Left ventricle myocardium inferior (tissue), 1 donor: Measurements from ENCODE around the gene MMADHC. TPM values are rescaled to one million over a fixed set of nuclear protein-coding genes. Genes with fewer than 3 reads are reported as not detected.

Source experiments
- DNase-seq: peaks from one replicate; pipeline ENCODE4 v3.0.0-alpha.2; 2020
- H3K27ac ChIP-seq: fragments of 200-600 bp; replicated peaks from 2 replicates; pipeline ENCODE4 v1.8.0; 2021
- H3K27me3 ChIP-seq: fragments of 200-600 bp; 2 replicates; pipeline ENCODE4 v1.8.0; 2021; ENCODE audit warnings: low read depth
- H3K36me3 ChIP-seq: fragments of 200-600 bp; 2 replicates; pipeline ENCODE4 v1.8.0; 2021
- H3K4me1 ChIP-seq: fragments of 200-600 bp; 2 replicates; pipeline ENCODE4 v1.8.0; 2021
- H3K4me3 ChIP-seq: fragments of 200-600 bp; 2 replicates; pipeline ENCODE4 v1.8.0; 2021; ENCODE audit warnings: mild to moderate bottlenecking, moderate library complexity
- H3K9me3 ChIP-seq: fragments of 200-600 bp; replicated peaks from 2 replicates; pipeline ENCODE4 v1.8.0; 2021
- CTCF ChIP-seq: fragments of 200-600 bp; IDR thresholded peaks from 2 replicates; pipeline ENCODE4 v1.8.0; 2021; ENCODE audit warnings: antibody characterized with exemption, mild to moderate bottlenecking, borderline replicate concordance
- intact Hi-C: fragments of 100-400 bp; cut with micrococcal nuclease; formaldehyde crosslinking; loops from one replicate; pipeline ENCODE4 v1.11.0; 2022
- total RNA-seq: library from RNA; stranded (reverse); fragmentation: NEBNext Ultra II Directional; extraction: Animal tissue kit (Norgen Biotek cat#: 25700); gene quantifications from one replicate; pipeline ENCODE4 v1.2.1, GENCODE V29; 2021
- donor health status: DM: no; HTN: yes; CAD: no; lungs with severe emphysema.

MMADHC gene
- total RNA-seq, 1 donor from 2014 or later = 109 TPM

GRCh38 chr2:149625671-149626070, 38.1 kb upstream of the MMADHC start:
- Histone ChIP-seq H3K4me1 (no peaks in the 10 kb centered on the region), H3K27me3 (no peaks in the 10 kb centered on the region), H3K9me3 (no peaks in the 10 kb centered on the region), H3K27ac (no peak overlapping the region), H3K36me3 (no peaks in the 10 kb centered on the region), H3K4me3 (no peak overlapping the region)
- intact Hi-C loops = no loop called here
- DNase-seq = no peak
- TF ChIP-seq CTCF = no peak

- intact Hi-C loops = no loop called here
- no peaks in the 10 kb centered on the region for H3K4me1 ChIP-seq
- no peak for DNase-seq
- no peak overlapping the region for H3K4me3 ChIP-seq
- no peaks in the 10 kb centered on the region for H3K27me3 ChIP-seq
- no peaks in the 10 kb centered on the region for H3K36me3 ChIP-seq
- no peaks in the 10 kb centered on the region for H3K9me3 ChIP-seq
- no peak overlapping the region for H3K27ac ChIP-seq
- no peak for TF ChIP-seq CTCF
These were observed 37.7 kb upstream of the MMADHC start for GRCh38 chr2:149625271-149625670.

GRCh38 chr2:149622343-149622742, 34.8 kb upstream of the MMADHC start:
- intact Hi-C loops = no loop called here
- TF ChIP-seq CTCF = no peak
- Histone ChIP-seq H3K27ac (no peak overlapping the region), H3K4me1 (no peaks in the 10 kb centered on the region), H3K27me3 (no peaks in the 10 kb centered on the region), H3K4me3 (no peak overlapping the region), H3K36me3 (no peaks in the 10 kb centered on the region), H3K9me3 (no peaks in the 10 kb centered on the region)
- DNase-seq = no peak

GRCh38 chr2:149617476-149617875, 29.9 kb upstream of the MMADHC start:
- no peaks in the 10 kb centered on the region for H3K27me3 ChIP-seq
- TF ChIP-seq CTCF = no peak
- H3K4me1 ChIP-seq = no peaks in the 10 kb centered on the region
- no peaks in the 10 kb centered on the region for H3K9me3 ChIP-seq
- intact Hi-C loops = no loop called here
- H3K27ac ChIP-seq = no peak overlapping the region
- no peak overlapping the region for H3K4me3 ChIP-seq
- no peak for DNase-seq
- no peaks in the 10 kb centered on the region for H3K36me3 ChIP-seq

- DNase-seq = no peak
- Histone ChIP-seq H3K4me3 (no peak overlapping the region), H3K27ac (no peak overlapping the region), H3K36me3 (no peaks in the 10 kb centered on the region), H3K4me1 (no peaks in the 10 kb centered on the region), H3K27me3 (no peaks in the 10 kb centered on the region), H3K9me3 (no peaks in the 10 kb centered on the region)
- no peak for TF ChIP-seq CTCF
- intact Hi-C loops = no loop called here
These were observed 29.3 kb upstream of the MMADHC start for GRCh38 chr2:149616681-149617456.
